Peyer's patch (tissue), 4 donors: ENCODE results near the gene GRHPR. TPM values are rescaled to one million over a fixed set of nuclear protein-coding genes. Genes with fewer than 3 reads are reported as not detected.

Experiments used
- DNase-seq, 3 donors: peaks; one replicate each; pipeline ENCODE4 v3.0.0-alpha.2; 2017 to 2019
- H3K27ac ChIP-seq, 4 donors: fragments of 200-600 bp; sonication (generic); one replicate each; pipeline ENCODE4 v1.5.1; 2016 to 2019
- H3K27me3 ChIP-seq, 2 donors: fragments of 200-600 bp; sonication (generic); one replicate each; pipeline ENCODE4 v1.5.1; 2019
- H3K36me3 ChIP-seq, 3 donors: fragments of 200-600 bp; sonication (generic); one replicate each; pipeline ENCODE4 v1.5.1; 2016 to 2019
- H3K4me1 ChIP-seq, 4 donors: fragments of 200-600 bp; sonication (generic); one replicate each; pipeline ENCODE4 v1.5.1; 2016 to 2019
- H3K4me3 ChIP-seq, 4 donors: fragments of 200-600 bp; sonication (generic); 1 replicate in 3 of 4; 2 replicates in 1 of 4; pipeline ENCODE4 v1.5.1; 2016 to 2019; ENCODE audit warnings: mild to moderate bottlenecking in 1 of 4
- H3K9me3 ChIP-seq, 4 donors: fragments of 200-600 bp; sonication (generic); one replicate each; pipeline ENCODE4 v1.5.1; 2016 to 2019; ENCODE audit warnings: mild to moderate bottlenecking in 1 of 4
- CTCF ChIP-seq, 6 experiments: fragments of 450-650 bp in 4 of 6; fragments of 200-600 bp in 2 of 6; sonication (generic) in 1 of 6; IDR thresholded peaks; one replicate each; pipeline ENCODE4 v1.5.1; 2017 to 2019; ENCODE audit warnings: antibody characterized with exemption in 6 of 6, mild to moderate bottlenecking in 3 of 6, moderate library complexity in 1 of 6
- POLR2A ChIP-seq, 2 donors: fragments of 450-650 bp; IDR thresholded peaks; one replicate each; pipeline ENCODE4 v1.5.1; 2017; ENCODE audit warnings: antibody characterized with exemption in 2 of 2, mild to moderate bottlenecking in 2 of 2, moderate library complexity in 2 of 2
- total RNA-seq, 4 donors: library from RNA; depleted of rRNA; stranded (reverse); fragments of >200 nt; gene quantifications; one replicate each; pipeline ENCODE4 v1.1.0, GENCODE V29; 2016

The GRHPR gene
- total RNA-seq, 4 donors from 2014 or later: 99.0 to 141 (median 114) TPM

- Histone ChIP-seq H3K4me3 (no peak overlapping the region), H3K36me3 (no peaks in the 10 kb centered on the region), H3K4me1 (peaks cover 0 to 3% (median 0%) of the 10 kb centered on the region in 4 donors), H3K27ac (no peak overlapping the region), H3K27me3 (no peaks in the 10 kb centered on the region), H3K9me3 (no peaks in the 10 kb centered on the region)
- TF ChIP-seq POLR2A (IDR thresholded peaks at IDR 0.05): no peak
- no peak for TF ChIP-seq CTCF (IDR thresholded peaks at IDR 0.05)
- DNase-seq: no peak
Observed at GRCh38 chr9:37480759-37481158, 58.3 kb downstream of the GRHPR start.

- Histone ChIP-seq H3K4me3 (peak within 1 kb of the TSS; percentile 57 to 86 (median 72)), H3K4me1 (peaks cover 0 to 18% (median 8%) of the 10 kb centered on the region in 4 donors), H3K27ac (peak within 1 kb of the TSS; percentile 65 to 83 (median 74)), H3K9me3 (no peaks in the 10 kb centered on the region), H3K27me3 (no peaks in the 10 kb centered on the region), H3K36me3 (peaks cover 0 to 14% (median 0%) of the 10 kb centered on the region in 3 donors)
- TF ChIP-seq CTCF (IDR thresholded peaks at IDR 0.05) (no peak), POLR2A (IDR thresholded peaks at IDR 0.05) (peak; percentile 55 to 57)
- DNase-seq: peak; percentile 97 to 99 (median 97)
Observed at GRCh38 chr9:37485389-37486255, 63.1 kb downstream of the GRHPR start, which contains the start of gene POLR1E. POLR1E (plus strand) TSS chr9:37485948; CDS start chr9:37486048, 100 bp downstream.

DNA sequence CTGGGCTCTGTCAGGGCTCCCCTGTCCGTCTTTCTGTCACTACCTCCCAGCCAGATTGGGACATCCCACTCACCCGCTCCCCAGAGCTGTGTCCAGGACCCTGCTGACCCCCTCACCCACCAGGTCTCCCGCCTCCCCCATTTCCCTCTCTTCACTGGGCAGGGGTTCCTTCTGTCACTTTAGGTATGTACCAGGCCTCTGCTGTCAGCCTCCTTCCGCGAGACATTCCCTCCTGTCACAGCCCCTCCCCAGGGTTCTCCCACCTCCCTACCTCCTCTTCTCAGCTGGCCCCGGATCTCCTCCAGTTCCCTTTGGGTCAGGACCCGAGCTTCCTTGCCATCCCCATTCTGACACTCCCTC is 63.7 kb downstream of the GRHPR start:
- H3K27me3 ChIP-seq: no peaks in the 10 kb centered on the region
- no peak for TF ChIP-seq POLR2A (IDR thresholded peaks at IDR 0.05)
- no peak for TF ChIP-seq CTCF (IDR thresholded peaks at IDR 0.05)
- peak overlapping the region; percentile 57 to 86 (median 72) for H3K4me3 ChIP-seq
- DNase-seq: no peak
- no peaks in the 10 kb centered on the region for H3K9me3 ChIP-seq
- H3K4me1 ChIP-seq: peaks cover 0 to 18% (median 8%) of the 10 kb centered on the region in 4 donors
- H3K36me3 ChIP-seq: peaks cover 0 to 20% (median 0%) of the 10 kb centered on the region in 3 donors
- peak overlapping the region; percentile 65 to 83 (median 74) for H3K27ac ChIP-seq

Other genes starting within 250 kb of the GRHPR start
- 10 to 100 TPM in 3 of 4 donors, 1 to 10 TPM in 1; 9.1 to 15.1 (median 12.8) TPM for gene ZBTB5, start 42.8 kb downstream of the GRHPR start, total RNA-seq
- 10 to 100 TPM in 1 of 4 donors, 1 to 10 TPM in 3; 4.0 to 21.5 (median 8.1) TPM for gene POLR1E, start 63.3 kb downstream of the GRHPR start, total RNA-seq
- 10 to 100 TPM in 1 of 4 donors, 1 to 10 TPM in 3; 1.6 to 12.4 (median 4.2) TPM for gene FBXO10, start 153.7 kb downstream of the GRHPR start, total RNA-seq
- gene TOMM5, start 169.9 kb downstream of the GRHPR start, total RNA-seq: 100 to 1,000 TPM in 2 of 4 donors, 10 to 100 TPM in 2; 26.9 to 116 (median 77.0) TPM
- gene FRMPD1, start 228.3 kb downstream of the GRHPR start, total RNA-seq: under 1 TPM in 1 of 4 donors, not detected in 3; 0.40 TPM